Colonic mucosa (tissue), 4 donors: ENCODE data around the gene NEMP1. TPM values are rescaled to one million over a fixed set of nuclear protein-coding genes. Genes with fewer than 3 reads are reported as not detected.
"Not testable (repeated sequence)": the region's sequence is repeated elsewhere in the genome, so short reads cannot be mapped to it uniquely, and the experiment has no call there.

ENCODE experiments used
- DNase-seq: peaks from one replicate; pipeline ENCODE4 v3.0.0-alpha.2; 2020
- H3K27ac ChIP-seq: fragments of 200-600 bp; one replicate; pipeline ENCODE4 v1.8.0; 2021
- H3K27me3 ChIP-seq: fragments of 200-600 bp; one replicate; pipeline ENCODE4 v1.8.0; 2021
- H3K36me3 ChIP-seq: fragments of 200-600 bp; one replicate; pipeline ENCODE4 v1.8.0; 2021
- H3K4me1 ChIP-seq: fragments of 200-600 bp; one replicate; pipeline ENCODE4 v1.8.0; 2021; ENCODE audit warnings: mild to moderate bottlenecking
- H3K4me3 ChIP-seq: fragments of 200-600 bp; one replicate; pipeline ENCODE4 v1.8.0; 2021
- H3K9ac ChIP-seq, 2 donors: one replicate each; pipeline ENCODE4 v1.7.0; 2013; ENCODE audit warnings: control low read depth in 2 of 2, low read depth in 2 of 2, low read length in 2 of 2
- H3K9me3 ChIP-seq: fragments of 200-600 bp; one replicate; pipeline ENCODE4 v1.8.0; 2021
- intact Hi-C: fragments of 100-400 bp; cut with DNase I; formaldehyde crosslinking; loops from one replicate; pipeline ENCODE4 v1.14.1; 2022
- total RNA-seq, 2 donors: library from RNA; stranded (reverse); fragmentation: NEBNext Ultra II Directional in 1 of 2; extraction: Animal tissue kit (Norgen Biotek cat#: 25700) in 1 of 2; gene quantifications; one replicate each; pipeline ENCODE4 v1.2.1, GENCODE V29; 2021
- TF ChIP-seq, protein P1 (sequence below): fragments of 200-600 bp; IDR thresholded peaks from one replicate; pipeline ENCODE4 v1.8.0; 2022; ENCODE audit warnings: antibody characterized with exemption, mild to moderate bottlenecking
- donor health status: healthy.
- donor health status: DM: no; HTN: no; CAD: no.
- donor health status: DM: no; HTN: no; CAD: no.

NEMP1 gene
- total RNA-seq, 2 donors from 2014 or later, result 7.3 to 21.1 TPM

DNA sequence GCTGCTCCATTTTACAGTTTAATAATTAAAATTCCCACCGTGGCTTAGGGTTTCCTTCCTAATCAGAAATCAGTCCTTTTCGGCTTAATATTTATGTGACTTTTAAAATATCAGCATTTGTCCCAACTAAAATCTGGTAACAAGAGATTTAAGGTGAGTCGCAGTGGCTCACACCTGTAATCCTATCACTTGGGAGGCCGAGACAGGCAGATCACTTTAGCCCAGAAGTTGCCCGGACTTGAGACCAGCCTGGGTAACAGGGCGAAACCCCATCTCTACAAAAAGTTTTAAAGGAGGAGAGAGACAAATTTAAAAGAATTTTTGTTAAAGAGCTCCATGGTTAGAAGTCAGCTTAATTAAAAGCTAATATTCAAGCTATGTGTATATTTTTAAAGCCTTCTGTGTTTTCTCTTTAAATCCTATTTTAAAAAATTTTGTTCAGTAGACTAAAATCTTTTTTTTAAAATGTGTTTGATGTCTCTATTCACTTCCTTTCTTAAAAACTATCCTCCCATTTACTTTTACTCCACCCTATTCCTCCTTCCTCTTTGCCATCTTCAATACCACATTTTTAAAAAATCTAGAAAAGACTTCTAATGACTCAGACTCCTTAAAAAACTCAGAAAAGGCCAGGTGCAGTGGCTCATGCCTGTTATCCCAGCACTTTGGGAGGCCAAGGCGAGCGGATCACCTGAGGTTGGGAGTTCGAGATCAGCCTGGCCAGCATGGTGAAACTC is 58.4 kb downstream of the NEMP1 start:
- Histone ChIP-seq H3K4me3 (no peak overlapping the region), H3K36me3 (no peaks in the 10 kb centered on the region), H3K27me3 (no peaks in the 10 kb centered on the region), H3K9me3 (no peaks in the 10 kb centered on the region), H3K9ac (no peak overlapping the region), H3K27ac (no peak overlapping the region), H3K4me1 (no peaks in the 10 kb centered on the region)
- DNase-seq, result no peak
- intact Hi-C loops, result loop anchor here (10.0 kb wide), 1 partner anchor 165 kb away; no protein-coding TSS in a partner anchor
- TF ChIP-seq, protein P1, sequence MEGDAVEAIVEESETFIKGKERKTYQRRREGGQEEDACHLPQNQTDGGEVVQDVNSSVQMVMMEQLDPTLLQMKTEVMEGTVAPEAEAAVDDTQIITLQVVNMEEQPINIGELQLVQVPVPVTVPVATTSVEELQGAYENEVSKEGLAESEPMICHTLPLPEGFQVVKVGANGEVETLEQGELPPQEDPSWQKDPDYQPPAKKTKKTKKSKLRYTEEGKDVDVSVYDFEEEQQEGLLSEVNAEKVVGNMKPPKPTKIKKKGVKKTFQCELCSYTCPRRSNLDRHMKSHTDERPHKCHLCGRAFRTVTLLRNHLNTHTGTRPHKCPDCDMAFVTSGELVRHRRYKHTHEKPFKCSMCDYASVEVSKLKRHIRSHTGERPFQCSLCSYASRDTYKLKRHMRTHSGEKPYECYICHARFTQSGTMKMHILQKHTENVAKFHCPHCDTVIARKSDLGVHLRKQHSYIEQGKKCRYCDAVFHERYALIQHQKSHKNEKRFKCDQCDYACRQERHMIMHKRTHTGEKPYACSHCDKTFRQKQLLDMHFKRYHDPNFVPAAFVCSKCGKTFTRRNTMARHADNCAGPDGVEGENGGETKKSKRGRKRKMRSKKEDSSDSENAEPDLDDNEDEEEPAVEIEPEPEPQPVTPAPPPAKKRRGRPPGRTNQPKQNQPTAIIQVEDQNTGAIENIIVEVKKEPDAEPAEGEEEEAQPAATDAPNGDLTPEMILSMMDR, result no peak

DNA sequence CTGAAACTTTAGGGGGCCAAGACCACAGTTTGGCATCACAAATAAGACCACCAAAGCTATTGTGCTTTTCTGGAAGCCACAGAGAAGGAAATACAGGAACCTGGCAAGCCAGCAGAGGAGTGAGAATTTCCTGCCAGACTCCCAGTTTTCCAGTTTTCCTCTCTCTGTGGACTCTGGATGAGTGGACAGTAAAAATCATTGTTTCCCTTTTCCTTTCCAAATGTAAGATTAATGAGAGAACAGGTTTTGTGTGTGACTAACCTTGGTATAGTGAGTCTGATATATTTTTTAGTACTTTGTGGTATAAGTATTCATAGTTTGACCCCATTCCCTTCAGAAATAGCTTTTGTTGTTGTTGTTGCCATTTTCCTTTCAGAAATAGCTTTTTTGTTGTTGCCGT is 59.7 kb downstream of the NEMP1 start:
- no peaks in the 10 kb centered on the region for H3K9me3 ChIP-seq
- no peaks in the 10 kb centered on the region for H3K4me1 ChIP-seq
- no peak overlapping the region for H3K9ac ChIP-seq
- intact Hi-C loops, result loop anchor here (10.0 kb wide), 1 partner anchor 166 kb away; no protein-coding TSS in a partner anchor
- DNase-seq, result no peak
- no peak overlapping the region for H3K27ac ChIP-seq
- H3K36me3 ChIP-seq, result no peaks in the 10 kb centered on the region
- H3K27me3 ChIP-seq, result no peaks in the 10 kb centered on the region
- TF ChIP-seq, protein P1, result no peak
- H3K4me3 ChIP-seq, result no peak overlapping the region

DNA sequence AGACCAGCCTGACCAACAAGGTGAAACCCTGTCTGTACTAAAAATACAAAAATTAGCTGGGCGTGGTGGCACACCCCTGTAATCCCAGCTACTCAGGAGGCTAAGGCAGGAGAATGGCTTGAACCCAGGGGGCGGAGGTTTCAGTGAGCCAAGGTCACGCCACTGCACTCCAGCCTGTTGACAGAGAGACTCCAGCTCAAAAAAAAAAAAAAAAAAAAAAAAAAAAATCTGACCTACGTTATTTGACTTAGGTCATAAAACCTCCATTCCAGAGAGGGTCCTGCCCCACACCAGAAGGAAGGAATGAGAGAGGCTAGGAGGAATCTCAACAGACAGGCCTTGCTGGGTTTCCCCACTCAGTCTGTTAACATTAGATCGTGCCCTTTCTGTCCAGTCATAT is 60.2 kb downstream of the NEMP1 start:
- H3K4me3 ChIP-seq, H3K27me3 ChIP-seq, H3K27ac ChIP-seq, H3K9ac ChIP-seq, H3K36me3 ChIP-seq, H3K4me1 ChIP-seq, H3K9me3 ChIP-seq: not testable (repeated sequence)
- DNase-seq, result peak; percentile 32
- intact Hi-C loops, result loop anchor here (10.0 kb wide), 1 partner anchor 166 kb away; no protein-coding TSS in a partner anchor

DNA sequence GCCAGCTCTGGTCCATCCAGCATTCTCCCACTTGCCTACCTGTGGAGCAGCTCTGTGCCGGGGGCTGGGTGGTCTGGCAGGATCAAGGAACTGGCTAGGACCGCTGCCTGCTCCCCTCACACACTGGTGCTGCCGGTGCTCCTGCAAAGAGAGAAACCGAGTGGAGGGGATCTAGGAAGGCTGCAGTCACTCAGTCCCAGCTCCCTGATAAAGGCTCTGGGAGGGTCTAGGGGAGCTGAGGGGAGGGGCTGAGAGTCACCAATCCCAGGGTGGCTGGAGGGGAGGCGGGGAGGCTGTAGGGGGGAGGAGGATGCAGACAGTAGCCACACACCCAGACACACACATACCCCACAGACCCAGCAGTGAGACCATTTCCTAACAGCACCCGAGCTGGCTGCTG is 62.2 kb downstream of the NEMP1 start, which contains the start of gene TAC3:
TSS of gene TAC3 (minus strand) at position 182 of the 400 bp plus-strand sequence. CDS start 732 bp downstream, outside the sequence.
- DNase-seq, result no peak
- Histone ChIP-seq H3K4me1 (no peaks in the 10 kb centered on the region), H3K4me3 (no peak within 1 kb of the TSS), H3K36me3 (no peaks in the 10 kb centered on the region), H3K27me3 (no peaks in the 10 kb centered on the region), H3K9ac (peak within 1 kb of the TSS in 1 of 2 donors; percentile 7), H3K27ac (no peak within 1 kb of the TSS), H3K9me3 (no peaks in the 10 kb centered on the region)
- TF ChIP-seq, protein P1, result no peak
- intact Hi-C loops, result loop anchor here (10.0 kb wide), 1 partner anchor 168 kb away; no protein-coding TSS in a partner anchor

- Histone ChIP-seq H3K9ac (no peak overlapping the region), H3K36me3 (no peaks in the 10 kb centered on the region), H3K4me3 (no peak overlapping the region), H3K4me1 (no peaks in the 10 kb centered on the region), H3K27me3 (no peaks in the 10 kb centered on the region), H3K27ac (no peak overlapping the region), H3K9me3 (no peaks in the 10 kb centered on the region)
- intact Hi-C loops, result loop anchor here (10.0 kb wide), 1 partner anchor 172 kb away; no protein-coding TSS in a partner anchor
- TF ChIP-seq, protein P1, result no peak
- DNase-seq, result no peak
Observed at GRCh38 chr12:57012600-57013465, 65.8 kb downstream of the NEMP1 start.
